SK-N-MC (cell line): ENCODE data around the gene PRKCB.

Source experiments
- EZH2 ChIP-seq: fragments of 200-600 bp; sonication (generic); IDR thresholded peaks from one replicate; pipeline ENCODE4 v1.6.1; 2017; ENCODE audit warnings: antibody characterized with exemption
- FOXP2 ChIP-seq: optimal IDR thresholded peaks from 2 replicates; pipeline ENCODE3; 2011; ENCODE audit warnings: mild to moderate bottlenecking, moderate library complexity; ENCODE audit not compliant: insufficient read depth; ENCODE audit errors: extremely low read length, control extremely low read depth
- POLR2AphosphoS5 ChIP-seq: IDR thresholded peaks from 2 replicates; pipeline ENCODE4 v1.6.1; 2012; ENCODE audit warnings: mild to moderate bottlenecking, low read depth, low read length, borderline replicate concordance

GRCh38 chr16:23969468-23970297 lies 133.9 kb downstream of the PRKCB start:
- TF ChIP-seq POLR2AphosphoS5: no peak
- no peak for TF ChIP-seq EZH2
- TF ChIP-seq FOXP2: no peak
